ENCODE measurements around the gene IQCM.

Gene IQCM

DNA sequence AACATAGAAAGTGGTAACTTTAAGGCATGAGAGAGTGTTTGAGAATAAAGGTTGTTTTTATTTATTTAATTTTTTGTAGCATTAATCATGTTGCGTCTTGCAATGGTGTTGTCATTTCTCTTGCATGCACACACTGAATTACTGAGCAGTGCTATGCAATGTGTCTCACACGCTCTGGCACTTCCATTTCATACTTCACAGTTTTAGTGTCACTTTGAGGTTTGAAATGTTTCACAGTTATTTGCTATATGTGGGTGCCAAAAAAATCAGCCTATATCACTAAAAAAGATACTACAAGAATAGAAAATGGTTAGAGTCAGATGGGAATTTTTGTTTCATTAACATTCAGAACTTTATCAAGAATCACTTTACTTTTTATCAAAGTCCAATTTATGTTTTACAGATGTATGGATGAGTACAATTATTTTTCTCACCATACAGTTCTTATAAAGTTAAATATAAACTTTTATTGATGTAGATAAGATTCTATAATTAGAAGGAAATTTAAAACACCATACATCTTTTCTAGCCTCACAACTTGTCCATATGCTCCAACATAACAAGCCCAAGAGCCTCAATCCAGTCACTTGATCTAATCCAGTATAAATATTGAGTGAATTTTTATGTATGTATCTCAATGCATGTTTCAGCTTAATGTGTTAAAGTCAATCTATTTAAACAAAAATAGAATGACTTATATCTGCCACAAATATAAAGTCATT is 114.0 kb downstream of the IQCM start:
- Histone ChIP-seq H3K27me3 (ENCODE audit: insufficient read depth, insufficient read length) (no peaks in the 10 kb centered on the region), H3K4me1 (ENCODE audit: insufficient read depth, insufficient read length) (no peaks in the 10 kb centered on the region), H3K9me3 (ENCODE audit: insufficient read depth, low read length) (no peaks in the 10 kb centered on the region), H3K36me3 (ENCODE audit: insufficient read depth, insufficient read length, low read length) (no peaks in the 10 kb centered on the region), H3K9ac (ENCODE audit: insufficient read length, low read depth) (no peak overlapping the region), H3K4me3 (ENCODE audit: insufficient read length, low read depth) (no peak overlapping the region)
- TF ChIP-seq YY1 (IDR thresholded peaks at IDR 0.05; ENCODE audit: insufficient read depth, insufficient read length) (no peak), SUZ12 (IDR thresholded peaks at IDR 0.05; ENCODE audit: extremely low read depth, insufficient read depth, insufficient read length) (no peak), ZNF274 (IDR thresholded peaks at IDR 0.05; ENCODE audit: low read depth, low read length) (no peak)
- DNase-seq (ENCODE audit: low read depth, low spot score): no peak

DNA sequence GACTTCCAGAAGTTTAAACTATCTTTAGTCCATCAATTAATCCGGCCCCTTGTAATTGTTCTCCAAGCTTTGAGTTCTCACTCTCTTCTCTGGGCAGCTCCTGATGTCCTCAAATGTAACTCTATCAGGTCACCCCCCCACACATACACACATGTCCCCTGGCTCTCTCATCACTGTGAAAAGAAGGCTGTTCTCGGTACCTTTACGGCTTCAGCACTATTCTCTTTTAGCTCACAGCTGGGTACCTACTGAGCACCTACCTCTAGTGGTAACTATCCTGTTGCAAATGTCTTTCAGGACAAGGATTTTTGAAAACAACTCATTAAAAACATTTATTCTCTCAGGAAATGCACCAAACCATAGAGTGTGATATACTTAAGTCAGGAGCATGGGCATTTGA is 115.4 kb downstream of the IQCM start:
- Histone ChIP-seq H3K27me3 (ENCODE audit: insufficient read depth, insufficient read length) (no peaks in the 10 kb centered on the region), H3K4me1 (ENCODE audit: insufficient read depth, insufficient read length) (no peaks in the 10 kb centered on the region), H3K9me3 (ENCODE audit: insufficient read depth, low read length) (no peaks in the 10 kb centered on the region), H3K4me3 (ENCODE audit: insufficient read length, low read depth) (no peak overlapping the region), H3K36me3 (ENCODE audit: insufficient read depth, insufficient read length, low read length) (no peaks in the 10 kb centered on the region), H3K9ac (ENCODE audit: insufficient read length, low read depth) (no peak overlapping the region)
- DNase-seq (ENCODE audit: low read depth, low spot score): no peak
- no peak for TF ChIP-seq ZNF274 (IDR thresholded peaks at IDR 0.05; ENCODE audit: low read depth, low read length)
- no peak for TF ChIP-seq SUZ12 (IDR thresholded peaks at IDR 0.05; ENCODE audit: extremely low read depth, insufficient read depth, insufficient read length)
- TF ChIP-seq YY1 (IDR thresholded peaks at IDR 0.05; ENCODE audit: insufficient read depth, insufficient read length): no peak

DNA sequence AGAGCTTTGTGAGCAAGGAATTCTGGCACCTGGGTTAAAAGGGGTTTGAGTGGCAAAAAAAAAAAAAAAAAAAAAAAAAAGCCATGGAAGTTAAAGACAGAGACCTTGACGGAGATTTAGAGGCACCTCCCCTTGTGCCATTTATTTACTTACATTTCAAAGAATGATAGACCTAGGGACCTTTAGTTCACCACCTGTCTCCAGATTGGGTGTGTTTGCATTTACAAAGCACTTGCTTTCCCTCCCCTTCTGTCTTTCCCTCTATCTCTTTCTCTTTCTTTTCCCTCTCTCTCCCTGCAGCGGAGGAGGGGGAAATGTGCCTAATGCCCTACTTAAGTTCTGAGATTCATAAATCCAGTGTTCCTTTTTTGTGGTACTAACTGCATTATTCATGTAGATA is 116.0 kb downstream of the IQCM start:
- H3K4me1 ChIP-seq (ENCODE audit: insufficient read depth, insufficient read length): no peaks in the 10 kb centered on the region
- H3K27me3 ChIP-seq (ENCODE audit: insufficient read depth, insufficient read length): no peaks in the 10 kb centered on the region
- H3K36me3 ChIP-seq (ENCODE audit: insufficient read depth, insufficient read length, low read length): no peaks in the 10 kb centered on the region
- TF ChIP-seq SUZ12 (IDR thresholded peaks at IDR 0.05; ENCODE audit: extremely low read depth, insufficient read depth, insufficient read length): no peak
- no peak for TF ChIP-seq ZNF274 (IDR thresholded peaks at IDR 0.05; ENCODE audit: low read depth, low read length)
- no peak for TF ChIP-seq YY1 (IDR thresholded peaks at IDR 0.05; ENCODE audit: insufficient read depth, insufficient read length)
- DNase-seq (ENCODE audit: low read depth, low spot score): no peak
- no peak overlapping the region for H3K9ac ChIP-seq (ENCODE audit: insufficient read length, low read depth)
- no peaks in the 10 kb centered on the region for H3K9me3 ChIP-seq (ENCODE audit: insufficient read depth, low read length)
- H3K4me3 ChIP-seq (ENCODE audit: insufficient read length, low read depth): no peak overlapping the region

DNA sequence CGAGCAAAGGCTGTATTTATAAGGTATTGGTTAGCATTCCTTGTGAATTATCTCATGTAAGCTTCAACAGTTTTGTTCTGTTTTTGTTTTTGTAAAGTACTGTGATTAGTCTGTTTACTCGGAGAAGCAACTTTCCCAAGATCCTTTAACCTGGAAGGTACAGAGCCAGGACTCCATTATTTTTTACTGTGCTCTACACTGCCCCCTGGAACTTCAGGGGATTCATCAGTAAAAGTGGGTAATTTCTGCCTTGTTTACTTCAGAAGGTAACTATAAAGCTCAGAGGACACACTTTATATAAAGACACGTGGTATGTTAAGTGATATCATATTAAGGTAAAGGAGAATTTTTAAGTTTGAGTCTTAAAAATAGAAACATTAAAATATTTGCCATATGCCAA is 124.9 kb downstream of the IQCM start:
- Histone ChIP-seq H3K36me3 (ENCODE audit: insufficient read depth, insufficient read length, low read length) (no peaks in the 10 kb centered on the region), H3K27me3 (ENCODE audit: insufficient read depth, insufficient read length) (no peaks in the 10 kb centered on the region), H3K4me1 (ENCODE audit: insufficient read depth, insufficient read length) (no peaks in the 10 kb centered on the region), H3K9me3 (ENCODE audit: insufficient read depth, low read length) (no peaks in the 10 kb centered on the region), H3K4me3 (ENCODE audit: insufficient read length, low read depth) (no peak overlapping the region), H3K9ac (ENCODE audit: insufficient read length, low read depth) (no peak overlapping the region)
- TF ChIP-seq ZNF274 (IDR thresholded peaks at IDR 0.05; ENCODE audit: low read depth, low read length): no peak
- TF ChIP-seq SUZ12 (IDR thresholded peaks at IDR 0.05; ENCODE audit: extremely low read depth, insufficient read depth, insufficient read length): no peak
- TF ChIP-seq YY1 (IDR thresholded peaks at IDR 0.05; ENCODE audit: insufficient read depth, insufficient read length): no peak
- DNase-seq (ENCODE audit: low read depth, low spot score): no peak

DNA sequence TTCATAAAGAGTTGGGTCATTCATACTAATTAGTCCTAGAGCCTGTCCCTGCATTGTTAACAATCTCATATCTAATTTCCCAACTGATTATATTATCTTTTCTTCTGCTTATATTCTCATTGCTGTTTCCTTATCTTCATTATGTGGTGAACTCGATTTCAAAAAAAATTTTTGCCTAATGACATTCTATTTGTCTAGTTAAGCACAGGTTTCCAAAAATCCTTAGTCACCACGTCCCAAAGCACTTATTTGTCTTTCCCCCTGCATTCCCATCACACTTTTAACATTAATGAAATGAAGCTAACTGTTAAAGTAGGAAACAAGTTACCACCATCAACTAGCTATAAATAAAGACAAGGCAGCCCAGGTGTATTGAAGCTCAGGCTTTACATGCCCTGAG is 131.1 kb downstream of the IQCM start:
- no peak for DNase-seq (ENCODE audit: low read depth, low spot score)
- Histone ChIP-seq H3K9me3 (ENCODE audit: insufficient read depth, low read length) (no peaks in the 10 kb centered on the region), H3K9ac (ENCODE audit: insufficient read length, low read depth) (no peak overlapping the region), H3K36me3 (ENCODE audit: insufficient read depth, insufficient read length, low read length) (no peaks in the 10 kb centered on the region), H3K27me3 (ENCODE audit: insufficient read depth, insufficient read length) (no peaks in the 10 kb centered on the region), H3K4me3 (ENCODE audit: insufficient read length, low read depth) (no peak overlapping the region), H3K4me1 (ENCODE audit: insufficient read depth, insufficient read length) (no peaks in the 10 kb centered on the region)
- TF ChIP-seq ZNF274 (IDR thresholded peaks at IDR 0.05; ENCODE audit: low read depth, low read length): no peak
- TF ChIP-seq YY1 (IDR thresholded peaks at IDR 0.05; ENCODE audit: insufficient read depth, insufficient read length): no peak
- no peak for TF ChIP-seq SUZ12 (IDR thresholded peaks at IDR 0.05; ENCODE audit: extremely low read depth, insufficient read depth, insufficient read length)

DNA sequence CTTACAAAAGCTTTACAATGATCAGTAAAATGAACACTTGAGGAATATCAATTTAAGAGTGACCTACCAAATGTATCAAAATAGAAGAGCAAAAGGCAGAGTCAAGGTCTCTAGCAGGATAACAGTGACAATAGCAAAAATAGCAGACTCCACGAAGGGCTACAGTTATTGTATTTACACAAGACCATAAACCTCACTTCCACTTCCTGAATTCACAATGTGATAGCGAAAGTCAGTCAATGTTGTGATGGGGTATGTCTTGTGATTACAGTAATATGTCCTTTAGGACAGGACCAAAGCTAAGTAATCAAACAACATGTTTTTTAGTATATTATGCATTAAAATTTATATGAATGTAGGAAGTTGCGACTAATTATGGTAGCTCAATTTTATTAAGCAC is 139.6 kb downstream of the IQCM start:
- Histone ChIP-seq H3K36me3 (ENCODE audit: insufficient read depth, insufficient read length, low read length) (no peaks in the 10 kb centered on the region), H3K27me3 (ENCODE audit: insufficient read depth, insufficient read length) (no peaks in the 10 kb centered on the region), H3K9ac (ENCODE audit: insufficient read length, low read depth) (no peak overlapping the region), H3K4me3 (ENCODE audit: insufficient read length, low read depth) (no peak overlapping the region), H3K4me1 (ENCODE audit: insufficient read depth, insufficient read length) (no peaks in the 10 kb centered on the region), H3K9me3 (ENCODE audit: insufficient read depth, low read length) (no peaks in the 10 kb centered on the region)
- TF ChIP-seq ZNF274 (IDR thresholded peaks at IDR 0.05; ENCODE audit: low read depth, low read length) (no peak), YY1 (IDR thresholded peaks at IDR 0.05; ENCODE audit: insufficient read depth, insufficient read length) (no peak), SUZ12 (IDR thresholded peaks at IDR 0.05; ENCODE audit: extremely low read depth, insufficient read depth, insufficient read length) (no peak)
- DNase-seq (ENCODE audit: low read depth, low spot score): no peak

DNA sequence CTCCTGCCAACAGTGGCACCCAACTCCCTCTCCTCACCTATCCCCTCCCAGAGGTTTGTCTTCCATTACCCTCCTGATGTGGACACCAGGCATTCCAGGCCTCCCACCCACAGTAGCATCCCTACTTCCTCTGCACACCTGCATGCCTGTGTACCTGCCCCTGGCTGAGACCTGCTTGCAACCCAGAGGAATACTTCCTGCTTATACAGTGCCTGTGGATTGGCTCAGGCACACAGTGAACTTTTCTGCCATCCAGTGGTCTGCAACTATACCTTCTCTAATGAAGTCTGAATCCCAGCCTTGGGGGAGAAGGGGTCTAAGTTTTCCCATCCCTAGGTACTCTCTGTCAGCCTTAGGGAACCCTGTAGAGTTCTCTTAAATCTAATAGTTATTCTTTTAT is 169.9 kb downstream of the IQCM start:
- no peaks in the 10 kb centered on the region for H3K36me3 ChIP-seq (ENCODE audit: insufficient read depth, insufficient read length, low read length)
- H3K9ac ChIP-seq (ENCODE audit: insufficient read length, low read depth): no peak overlapping the region
- no peak overlapping the region for H3K4me3 ChIP-seq (ENCODE audit: insufficient read length, low read depth)
- TF ChIP-seq YY1 (IDR thresholded peaks at IDR 0.05; ENCODE audit: insufficient read depth, insufficient read length) (no peak), ZNF274 (IDR thresholded peaks at IDR 0.05; ENCODE audit: low read depth, low read length) (no peak), SUZ12 (IDR thresholded peaks at IDR 0.05; ENCODE audit: extremely low read depth, insufficient read depth, insufficient read length) (no peak)
- no peaks in the 10 kb centered on the region for H3K27me3 ChIP-seq (ENCODE audit: insufficient read depth, insufficient read length)
- no peaks in the 10 kb centered on the region for H3K9me3 ChIP-seq (ENCODE audit: insufficient read depth, low read length)
- no peaks in the 10 kb centered on the region for H3K4me1 ChIP-seq (ENCODE audit: insufficient read depth, insufficient read length)
- DNase-seq (ENCODE audit: low read depth, low spot score): peak; percentile 3

All from NT2/D1 (cell line).